Immature natural killer cell (primary cell): ENCODE results near the gene LRRC34. TPM values are rescaled to one million over a fixed set of nuclear protein-coding genes. Genes with fewer than 3 reads are reported as not detected.

ENCODE experiments used
- DNase-seq, 3 donors: peaks; one replicate each; pipeline ENCODE4 v3.0.0; 2022; ENCODE audit warnings: mixed read lengths in 1 of 3
- H3K27ac Mint-ChIP-seq, 6 donors: one replicate each; pipeline ENCODE4 v1.8.0; 2020; ENCODE audit warnings: mixed read lengths in 6 of 6, mild to moderate bottlenecking in 5 of 6, inconsistent platforms in 4 of 6, moderate library complexity in 3 of 6
- H3K27me3 Mint-ChIP-seq, 3 donors: one replicate each; pipeline ENCODE4 v1.8.0; 2020 to 2021; ENCODE audit warnings: low read depth in 3 of 3, mild to moderate bottlenecking in 3 of 3, mixed read lengths in 3 of 3, moderate library complexity in 3 of 3, inconsistent platforms in 1 of 3
- H3K36me3 Mint-ChIP-seq, 3 donors: one replicate each; pipeline ENCODE4 v1.8.0; 2020; ENCODE audit warnings: mixed read lengths in 3 of 3, inconsistent platforms in 2 of 3, mild to moderate bottlenecking in 2 of 3
- H3K4me1 Mint-ChIP-seq, 2 donors: one replicate each; pipeline ENCODE4 v1.8.0; 2020; ENCODE audit warnings: inconsistent platforms in 2 of 2, mild to moderate bottlenecking in 2 of 2, mixed read lengths in 2 of 2, moderate library complexity in 1 of 2
- H3K4me3 Mint-ChIP-seq, 5 donors: one replicate each; pipeline ENCODE4 v1.8.0; 2020; ENCODE audit warnings: mild to moderate bottlenecking in 5 of 5, mixed read lengths in 5 of 5, inconsistent platforms in 3 of 5, moderate library complexity in 3 of 5
- H3K9me3 Mint-ChIP-seq, 6 donors: one replicate each; pipeline ENCODE4 v1.8.0; 2020; ENCODE audit warnings: mild to moderate bottlenecking in 6 of 6, mixed read lengths in 6 of 6, inconsistent platforms in 4 of 6, moderate library complexity in 3 of 6
- polyA plus RNA-seq, 3 donors: library from polyadenylated mRNA; unstranded; fragments of 300-500 nt; fragmentation: Illumina TruSeq; gene quantifications; one replicate each; pipeline ENCODE4 v1.2.3, GENCODE V29; 2021

The LRRC34 gene, protein sequence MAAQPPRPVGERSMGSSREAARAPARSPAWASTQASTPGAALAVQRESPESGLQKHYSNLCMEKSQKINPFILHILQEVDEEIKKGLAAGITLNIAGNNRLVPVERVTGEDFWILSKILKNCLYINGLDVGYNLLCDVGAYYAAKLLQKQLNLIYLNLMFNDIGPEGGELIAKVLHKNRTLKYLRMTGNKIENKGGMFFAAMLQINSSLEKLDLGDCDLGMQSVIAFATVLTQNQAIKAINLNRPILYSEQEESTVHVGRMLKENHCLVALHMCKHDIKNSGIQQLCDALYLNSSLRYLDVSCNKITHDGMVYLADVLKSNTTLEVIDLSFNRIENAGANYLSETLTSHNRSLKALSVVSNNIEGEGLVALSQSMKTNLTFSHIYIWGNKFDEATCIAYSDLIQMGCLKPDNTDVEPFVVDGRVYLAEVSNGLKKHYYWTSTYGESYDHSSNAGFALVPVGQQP
- under 1 TPM in 2 of 3 donors, not detected in 1; 0.30 to 0.40 TPM for polyA plus RNA-seq

- H3K27me3 Mint-ChIP-seq, result peaks cover 5 to 9% (median 7%) of the 10 kb centered on the region in 3 donors
Observed at GRCh38 chr3:169812332-169813235, at the start of gene LRRC34, which contains the start of gene LRRIQ4. TSS of gene LRRC34 (minus strand) at chr3:169812904. CDS start at chr3:169812548, 356 bp downstream. TSS of gene LRRIQ4 (plus strand) at chr3:169812870. CDS start at chr3:169821922, 9,052 bp downstream.

GRCh38 chr3:169861871-169862270 is 49.2 kb upstream of the LRRC34 start:
- DNase-seq, result no peak
- no peak overlapping the region for H3K27ac Mint-ChIP-seq
- peaks cover 0 to 3% (median 0%) of the 10 kb centered on the region in 3 donors for H3K27me3 Mint-ChIP-seq
- H3K9me3 Mint-ChIP-seq, result no peaks in the 10 kb centered on the region
- no peaks in the 10 kb centered on the region for H3K36me3 Mint-ChIP-seq
- peaks cover 4 to 12% of the 10 kb centered on the region in 2 donors for H3K4me1 Mint-ChIP-seq
- H3K4me3 Mint-ChIP-seq, result no peak overlapping the region

More at GRCh38 chr3:169812332-169813235, at the start of gene LRRC34, which contains the start of gene LRRIQ4:
- Mint-ChIP-seq H3K4me3 (peak within 1 kb of the TSS; percentile 85 to 96 (median 89)), H3K9me3 (peaks cover 0 to 10% (median 8%) of the 10 kb centered on the region in 6 donors), H3K36me3 (peaks cover 0 to 4% (median 3%) of the 10 kb centered on the region in 3 donors), H3K4me1 (peaks cover 27 to 28% of the 10 kb centered on the region in 2 donors), H3K27ac (peak within 1 kb of the TSS; percentile 65 to 88 (median 78))
- peak; percentile 60 to 63 (median 60) for DNase-seq

DNA sequence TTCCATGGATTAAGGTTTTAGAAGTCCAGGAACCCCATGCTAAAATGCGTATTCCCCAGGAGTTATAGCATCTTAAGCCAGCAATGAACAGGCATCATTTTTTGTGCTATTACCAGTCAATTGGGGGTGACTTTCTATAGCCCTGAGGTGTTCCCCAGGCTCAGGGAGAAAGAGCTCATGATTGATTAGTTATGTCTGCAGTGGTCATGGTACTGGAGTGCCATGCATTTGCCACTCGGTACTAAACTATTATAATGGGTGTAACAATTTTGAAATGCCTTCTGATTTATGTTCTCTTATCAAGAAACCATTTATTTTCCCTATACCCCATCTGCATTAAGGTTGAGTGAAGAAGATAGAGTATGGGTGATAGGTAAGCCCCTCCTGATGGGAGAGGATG is 45.1 kb upstream of the LRRC34 start:
- Mint-ChIP-seq H3K36me3 (no peaks in the 10 kb centered on the region), H3K27me3 (peaks cover 2 to 15% (median 2%) of the 10 kb centered on the region in 3 donors), H3K27ac (no peak overlapping the region), H3K4me3 (no peak overlapping the region), H3K4me1 (no peaks in the 10 kb centered on the region), H3K9me3 (no peaks in the 10 kb centered on the region)
- DNase-seq, result no peak

- H3K9me3 Mint-ChIP-seq, result peaks cover 0 to 2% (median 0%) of the 10 kb centered on the region in 6 donors
- peaks cover 2 to 22% (median 4%) of the 10 kb centered on the region in 3 donors for H3K27me3 Mint-ChIP-seq
- no peaks in the 10 kb centered on the region for H3K4me1 Mint-ChIP-seq
- H3K36me3 Mint-ChIP-seq, result no peaks in the 10 kb centered on the region
- no peak overlapping the region for H3K27ac Mint-ChIP-seq
- H3K4me3 Mint-ChIP-seq, result no peak overlapping the region
- DNase-seq, result no peak
Observed at GRCh38 chr3:169855514-169855913, 42.8 kb upstream of the LRRC34 start.

DNA sequence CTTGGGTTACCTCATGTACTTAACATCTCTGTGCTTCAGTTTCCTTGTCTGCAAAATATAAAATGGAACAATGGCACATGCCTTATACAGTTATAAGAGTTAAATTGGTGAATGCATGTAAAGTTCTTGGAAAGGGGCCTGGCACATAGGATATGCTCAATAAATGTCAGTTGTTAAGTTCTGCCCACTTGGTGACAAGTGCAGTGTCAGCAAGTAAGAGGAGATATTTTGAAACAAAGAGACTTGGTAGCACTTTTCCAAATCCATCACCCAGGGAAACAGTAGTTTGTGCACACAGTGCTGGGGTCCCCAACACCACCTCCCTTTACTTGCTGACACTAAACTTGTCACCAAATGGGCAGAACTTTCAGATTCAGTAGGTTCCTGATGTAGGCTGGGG is 37.9 kb upstream of the LRRC34 start:
- no peaks in the 10 kb centered on the region for H3K4me1 Mint-ChIP-seq
- H3K9me3 Mint-ChIP-seq, result peaks cover 0 to 2% (median 0%) of the 10 kb centered on the region in 6 donors
- no peak for DNase-seq
- no peaks in the 10 kb centered on the region for H3K36me3 Mint-ChIP-seq
- no peak overlapping the region for H3K27ac Mint-ChIP-seq
- H3K4me3 Mint-ChIP-seq, result no peak overlapping the region
- H3K27me3 Mint-ChIP-seq, result peaks cover 0 to 24% (median 4%) of the 10 kb centered on the region in 3 donors

DNA sequence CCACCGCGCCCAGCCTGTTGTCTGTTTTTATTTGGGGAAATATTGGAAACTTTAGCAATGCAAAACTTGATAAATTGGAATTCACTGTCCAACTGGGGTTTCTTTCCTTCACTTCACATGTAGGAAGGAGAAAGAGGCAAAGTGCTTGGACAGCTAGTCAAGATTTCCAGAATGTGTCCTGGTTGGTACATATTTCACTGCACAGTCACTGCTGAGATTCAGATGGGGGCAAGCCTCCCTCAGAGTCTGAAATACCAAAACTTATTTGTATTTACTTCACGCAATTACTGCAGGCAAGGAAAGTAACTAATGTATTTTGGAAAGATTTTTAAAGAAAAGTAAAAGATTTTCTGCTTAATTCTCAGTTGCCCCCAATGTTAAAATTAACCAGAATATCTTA is 36.0 kb upstream of the LRRC34 start:
- peaks cover 3 to 25% (median 5%) of the 10 kb centered on the region in 3 donors for H3K27me3 Mint-ChIP-seq
- no peak overlapping the region for H3K27ac Mint-ChIP-seq
- DNase-seq, result no peak
- no peaks in the 10 kb centered on the region for H3K4me1 Mint-ChIP-seq
- no peak overlapping the region for H3K4me3 Mint-ChIP-seq
- no peaks in the 10 kb centered on the region for H3K36me3 Mint-ChIP-seq
- peaks cover 0 to 2% (median 0%) of the 10 kb centered on the region in 6 donors for H3K9me3 Mint-ChIP-seq

- peaks cover 3 to 21% (median 6%) of the 10 kb centered on the region in 3 donors for H3K27me3 Mint-ChIP-seq
- no peaks in the 10 kb centered on the region for H3K36me3 Mint-ChIP-seq
- H3K27ac Mint-ChIP-seq, result no peak overlapping the region
- no peaks in the 10 kb centered on the region for H3K4me1 Mint-ChIP-seq
- no peak for DNase-seq
- peaks cover 0 to 2% (median 0%) of the 10 kb centered on the region in 6 donors for H3K9me3 Mint-ChIP-seq
- no peak overlapping the region for H3K4me3 Mint-ChIP-seq
Observed at GRCh38 chr3:169847896-169848295, 35.2 kb upstream of the LRRC34 start.

DNA sequence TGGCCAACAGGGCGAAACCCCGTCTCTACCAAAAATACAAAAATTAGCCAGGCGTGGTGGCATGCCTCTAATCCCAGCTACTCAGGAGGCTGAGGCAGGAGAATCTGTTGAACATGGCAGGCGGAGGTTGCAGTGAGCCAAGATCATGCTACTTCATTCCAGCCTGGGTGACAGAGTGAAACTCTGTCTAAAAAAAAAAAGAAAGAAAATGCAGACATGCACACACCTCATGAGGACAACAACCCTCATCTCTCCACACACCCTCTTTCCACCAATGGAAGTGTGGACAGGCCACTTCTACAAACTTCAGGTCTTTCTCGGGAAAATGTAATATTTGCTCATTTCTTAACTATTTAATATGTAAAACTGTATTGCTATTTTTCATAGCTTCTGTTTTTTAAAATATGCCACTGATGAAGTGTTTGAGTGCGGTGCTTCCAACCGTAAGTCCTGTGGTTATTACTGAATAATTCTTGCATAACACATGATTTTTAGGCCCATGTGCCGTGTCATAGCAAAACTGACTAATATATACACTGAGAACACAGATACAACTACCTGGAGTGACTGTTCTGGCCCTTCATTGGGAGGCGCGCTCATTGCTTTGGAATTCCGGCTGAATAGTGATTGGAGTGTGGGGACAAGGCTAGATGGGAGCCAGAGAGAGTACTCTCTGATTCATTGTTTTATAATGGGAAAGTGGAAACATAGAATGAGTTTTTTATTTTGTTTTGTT is 33.9 kb upstream of the LRRC34 start:
- Mint-ChIP-seq H3K4me3 (no peak overlapping the region), H3K4me1 (no peaks in the 10 kb centered on the region), H3K36me3 (no peaks in the 10 kb centered on the region), H3K9me3 (no peaks in the 10 kb centered on the region), H3K27ac (no peak overlapping the region), H3K27me3 (peaks cover 3 to 16% (median 3%) of the 10 kb centered on the region in 3 donors)
- no peak for DNase-seq

- H3K4me3 Mint-ChIP-seq, result no peak overlapping the region
- no peak overlapping the region for H3K27ac Mint-ChIP-seq
- H3K9me3 Mint-ChIP-seq, result no peaks in the 10 kb centered on the region
- no peak for DNase-seq
- H3K27me3 Mint-ChIP-seq, result peaks cover 5 to 11% (median 7%) of the 10 kb centered on the region in 3 donors
- H3K4me1 Mint-ChIP-seq, result no peaks in the 10 kb centered on the region
- H3K36me3 Mint-ChIP-seq, result no peaks in the 10 kb centered on the region
Observed at GRCh38 chr3:169842960-169843359, 30.3 kb upstream of the LRRC34 start.

DNA sequence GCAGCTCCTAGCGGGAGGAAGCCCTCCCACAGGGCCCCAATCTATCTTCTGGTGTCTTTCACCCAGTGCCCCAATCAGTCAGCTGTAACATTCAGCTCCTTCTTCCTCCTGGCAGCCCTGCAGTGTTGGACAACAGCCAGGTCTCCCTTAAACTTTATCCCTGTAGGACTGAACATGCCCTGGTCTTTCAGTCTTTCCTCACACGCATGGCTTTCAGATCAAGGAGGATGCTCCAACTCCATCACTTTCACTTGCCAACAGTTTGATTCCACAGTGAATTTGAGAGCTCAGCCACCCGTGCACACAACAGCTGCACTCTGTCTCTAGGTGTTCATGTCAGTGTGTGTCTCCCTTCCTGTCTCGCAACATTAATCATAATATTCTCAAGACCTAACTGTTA is 28.5 kb upstream of the LRRC34 start:
- no peaks in the 10 kb centered on the region for H3K9me3 Mint-ChIP-seq
- no peak overlapping the region for H3K27ac Mint-ChIP-seq
- no peaks in the 10 kb centered on the region for H3K36me3 Mint-ChIP-seq
- no peak for DNase-seq
- no peaks in the 10 kb centered on the region for H3K4me1 Mint-ChIP-seq
- peaks cover 5 to 9% (median 7%) of the 10 kb centered on the region in 3 donors for H3K27me3 Mint-ChIP-seq
- no peak overlapping the region for H3K4me3 Mint-ChIP-seq

GRCh38 chr3:169838511-169839030 is 25.9 kb upstream of the LRRC34 start:
- Mint-ChIP-seq H3K36me3 (no peaks in the 10 kb centered on the region), H3K27ac (no peak overlapping the region), H3K27me3 (peaks cover 2 to 6% (median 5%) of the 10 kb centered on the region in 3 donors), H3K4me3 (no peak overlapping the region), H3K9me3 (no peaks in the 10 kb centered on the region), H3K4me1 (no peaks in the 10 kb centered on the region)
- no peak for DNase-seq

GRCh38 chr3:169836942-169837275 is 24.2 kb upstream of the LRRC34 start:
- H3K36me3 Mint-ChIP-seq, result no peaks in the 10 kb centered on the region
- no peaks in the 10 kb centered on the region for H3K4me1 Mint-ChIP-seq
- H3K27ac Mint-ChIP-seq, result no peak overlapping the region
- no peak for DNase-seq
- no peak overlapping the region for H3K4me3 Mint-ChIP-seq
- peaks cover 2 to 8% (median 5%) of the 10 kb centered on the region in 3 donors for H3K27me3 Mint-ChIP-seq
- H3K9me3 Mint-ChIP-seq, result no peaks in the 10 kb centered on the region
